ENCODE measurements around the gene LUC7L2. TPM values are rescaled to one million over a fixed set of nuclear protein-coding genes. Genes with fewer than 3 reads are reported as not detected.

LUC7L2 gene
- total and polyA plus RNA-seq, 2 of the 8 experiments (the other 6 are each of a cell fraction or from before 2014, with no cell fraction given) = 22.9 to 67.8 TPM

DNA sequence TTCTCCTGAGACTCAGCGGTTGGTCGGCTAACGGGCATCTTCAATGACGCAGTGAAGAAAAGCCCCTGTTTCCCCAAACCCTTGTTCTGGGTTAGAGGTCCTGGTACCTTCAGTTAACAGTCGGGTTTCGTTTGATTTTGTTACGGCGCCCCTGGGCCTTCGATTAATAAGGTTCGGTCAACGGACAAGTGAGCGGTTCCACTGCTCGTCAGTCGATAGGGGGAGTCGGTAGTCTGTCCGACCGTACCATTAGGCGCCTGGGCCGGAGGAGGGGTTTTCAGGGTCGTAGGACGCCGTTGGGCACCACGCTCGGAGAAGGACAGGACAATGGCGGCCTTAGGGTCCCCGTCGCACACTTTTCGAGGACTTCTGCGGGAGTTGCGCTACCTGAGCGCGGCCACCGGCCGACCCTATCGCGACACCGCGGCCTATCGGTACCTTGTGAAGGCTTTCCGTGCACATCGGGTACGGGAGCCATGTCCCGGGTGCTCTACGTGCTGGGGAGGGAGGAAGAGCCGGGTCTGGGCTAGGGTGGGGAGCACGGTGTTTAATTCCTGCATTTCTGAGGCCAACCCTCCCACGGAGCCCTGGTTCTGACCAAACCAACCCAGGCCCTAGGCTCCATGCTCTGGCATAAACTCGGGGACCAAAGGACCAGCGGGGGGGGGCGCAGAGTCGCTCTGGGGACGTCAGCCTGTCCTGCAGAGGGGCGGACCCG, 18.5 kb upstream of the LUC7L2 start, which contains the start of gene FMC1:
TSS of gene FMC1 (plus strand) at position 280 of the 718 bp plus-strand sequence. CDS start at position 328, 48 bp downstream.
- Histone ChIP-seq H3K4me3 (ENCODE audit: extremely low read depth in 1 of 4, insufficient read depth in 2 of 4, low read depth in 3 of 4, low read length in 4 of 4) (peak within 1 kb of the TSS; percentile 79 to 98 (median 92)), H4K91ac (replicated peaks; ENCODE audit: insufficient read length, low read length) (peak within 1 kb of the TSS; percentile 99), H4K8ac (ENCODE audit: extremely low read depth, insufficient read depth, low read length) (peak within 1 kb of the TSS; percentile 99), H3K9ac (replicated peaks in 1 of 4; ENCODE audit: extremely low read depth in 1 of 4, low read depth in 3 of 4, low read length in 3 of 4) (peak within 1 kb of the TSS; percentile 93 to 100 (median 96)), H3K56ac (replicated peaks; ENCODE audit: insufficient read length, low read depth, low read length) (peak within 1 kb of the TSS; percentile 98), H4K20me1 (replicated peaks in 1 of 2; ENCODE audit: control insufficient read depth in 1 of 2, insufficient read depth in 2 of 2, low read length in 2 of 2) (no peaks in the 10 kb centered on the region), H2BK12ac (ENCODE audit: low read depth, low read length) (peak within 1 kb of the TSS; percentile 97; the same call in 1 of the 2 replicates), H4K5ac (ENCODE audit: insufficient read length, low read depth, low read length) (peak within 1 kb of the TSS; percentile 95), H2BK120ac (replicated peaks; ENCODE audit: low read depth, low read length) (peak within 1 kb of the TSS; percentile 52), H3K36me3 (ENCODE audit: control insufficient read depth in 2 of 4, insufficient read depth in 4 of 4, low read length in 3 of 4) (peaks cover 0 to 3% (median under 1%) of the 10 kb centered on the region in 4 experiments; a peak in 1 of 8 replicates), H3K27ac (ENCODE audit: low read depth, low read length) (peak within 1 kb of the TSS; percentile 99), H2BK15ac (ENCODE audit: low read length) (0 out of 2 replicates have a peak within 1 kb of the TSS, but pooled peaks have one; percentile 61), H2AK5ac (ENCODE audit: low read depth, low read length) (no peak within 1 kb of the TSS), H3K4ac (replicated peaks; ENCODE audit: insufficient read length, low read depth, low read length) (peak within 1 kb of the TSS; percentile 94), H3K79me1 (ENCODE audit: low read depth, low read length) (0 out of 2 replicates have a peak, but pooled peaks cover 2% of the 10 kb centered on the region), H3K4me1 (replicated peaks in 1 of 4; ENCODE audit: control insufficient read depth in 3 of 4, insufficient read depth in 4 of 4, low read length in 3 of 4) (peaks cover 0 to 5% (median 4%) of the 10 kb centered on the region in 4 experiments; a peak in 5 of 7 replicates), H3K23me2 (ENCODE audit: low read depth, low read length) (peaks cover 2% of the 10 kb centered on the region; the same call in 1 of the 2 replicates), H2BK20ac (ENCODE audit: low read length) (0 out of 2 replicates have a peak within 1 kb of the TSS, but pooled peaks have one; percentile 72), H3K4me2 (ENCODE audit: insufficient read depth in 1 of 2, low read depth in 2 of 2, low read length in 2 of 2) (peak within 1 kb of the TSS; percentile 80 to 82), H3K23ac (ENCODE audit: insufficient read length) (no peak within 1 kb of the TSS), H3K14ac (ENCODE audit: insufficient read length) (no peak within 1 kb of the TSS), H3K27me3 (replicated peaks in 1 of 4; ENCODE audit: control insufficient read depth in 3 of 4, extremely low read depth in 1 of 4, insufficient read depth in 3 of 4, low read length in 3 of 4) (peaks cover 0 to 1% (median 0%) of the 10 kb centered on the region in 4 experiments; a peak in 1 of 7 replicates), H3K9me3 (ENCODE audit: insufficient read depth in 2 of 2, low read depth in 1 of 2, low read length in 1 of 2) (peaks cover 0 to 5% of the 10 kb centered on the region in 2 experiments; a peak in 2 of 4 replicates), H3K79me2 (ENCODE audit: control insufficient read depth in 1 of 2, insufficient read depth in 2 of 2, low read length in 2 of 2) (peaks cover 0 to 21% of the 10 kb centered on the region in 2 experiments; a peak in 2 of 4 replicates), H2AFZ (ENCODE audit: low read length) (peak within 1 kb of the TSS; percentile 33; the same call in 1 of the 2 replicates), H2BK5ac (ENCODE audit: low read depth, low read length) (peak within 1 kb of the TSS; percentile 100), H3K18ac (ENCODE audit: extremely low read depth, low read length) (peak within 1 kb of the TSS; percentile 98)
- WGBS, 2 experiments (ENCODE audit: extremely low coverage in 1 of 2, insufficient coverage in 1 of 2, insufficient read length in 1 of 2, insufficient replicate concordance in 2 of 2, low coverage in 1 of 2, low lambda C conversion rate in 2 of 2, missing lambda C conversion rate in 1 of 2) = 1% methylated on average over 50 of the region's 54 CpGs; no CpG with 5 or more reads in 1 of the 2 experiments
- ChIA-PET POLR2A (ENCODE audit: partially characterized antibody) (interaction anchor here (1.2 to 2.9 kb wide), 2 partner anchors 15 to 18 kb away, joined by 7 to 14 read pairs; partner anchors contain the start of gene LUC7L2), CTCF (ENCODE audit: partially characterized antibody) (interaction anchor here (8.9 kb wide), 1 partner anchor 20 kb away, joined by 54 read pairs; no protein-coding TSS in a partner anchor)
- FAIRE-seq = no peak
- peak; percentile 82 to 88 for DNase-seq (ENCODE audit: low read depth in 1 of 2, low spot score in 2 of 2)
- TF ChIP-seq SP1 (IDR thresholded peaks at IDR 0.05; ENCODE audit: low read depth, low read length) (peak; percentile 80), CHD1 (IDR thresholded peaks at IDR 0.05; ENCODE audit: low read depth, low read length) (peak; percentile 88), POLR2A (IDR thresholded peaks at IDR 0.05; ENCODE audit: control extremely low read depth in 1 of 2, low read depth in 2 of 2, low read length in 2 of 2) (peak; percentile 82 to 94), RBBP5 (IDR thresholded peaks at IDR 0.05; ENCODE audit: borderline replicate concordance, low read depth, low read length) (no peak; the same call in 1 of the 2 replicates), RXRA (IDR thresholded peaks at IDR 0.05; ENCODE audit: insufficient read depth, low read depth, low read length) (no peak), TAF1 (IDR thresholded peaks at IDR 0.05; ENCODE audit: low read depth, low read length) (peak; percentile 92), ATF2 (IDR thresholded peaks at IDR 0.05; ENCODE audit: low read length) (no peak), CREB1 (IDR thresholded peaks at IDR 0.05) (peak; percentile 96)
- TF ChIP-seq, protein P1, sequence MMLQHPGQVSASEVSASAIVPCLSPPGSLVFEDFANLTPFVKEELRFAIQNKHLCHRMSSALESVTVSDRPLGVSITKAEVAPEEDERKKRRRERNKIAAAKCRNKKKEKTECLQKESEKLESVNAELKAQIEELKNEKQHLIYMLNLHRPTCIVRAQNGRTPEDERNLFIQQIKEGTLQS (IDR thresholded peaks at IDR 0.05; ENCODE audit: insufficient read depth, low read depth, low read length) = peak; percentile 40; the same call in 1 of the 2 replicates

All from H1 (cell line).